ENCODE measurements around the gene SCG3.

The SCG3 gene

DNA sequence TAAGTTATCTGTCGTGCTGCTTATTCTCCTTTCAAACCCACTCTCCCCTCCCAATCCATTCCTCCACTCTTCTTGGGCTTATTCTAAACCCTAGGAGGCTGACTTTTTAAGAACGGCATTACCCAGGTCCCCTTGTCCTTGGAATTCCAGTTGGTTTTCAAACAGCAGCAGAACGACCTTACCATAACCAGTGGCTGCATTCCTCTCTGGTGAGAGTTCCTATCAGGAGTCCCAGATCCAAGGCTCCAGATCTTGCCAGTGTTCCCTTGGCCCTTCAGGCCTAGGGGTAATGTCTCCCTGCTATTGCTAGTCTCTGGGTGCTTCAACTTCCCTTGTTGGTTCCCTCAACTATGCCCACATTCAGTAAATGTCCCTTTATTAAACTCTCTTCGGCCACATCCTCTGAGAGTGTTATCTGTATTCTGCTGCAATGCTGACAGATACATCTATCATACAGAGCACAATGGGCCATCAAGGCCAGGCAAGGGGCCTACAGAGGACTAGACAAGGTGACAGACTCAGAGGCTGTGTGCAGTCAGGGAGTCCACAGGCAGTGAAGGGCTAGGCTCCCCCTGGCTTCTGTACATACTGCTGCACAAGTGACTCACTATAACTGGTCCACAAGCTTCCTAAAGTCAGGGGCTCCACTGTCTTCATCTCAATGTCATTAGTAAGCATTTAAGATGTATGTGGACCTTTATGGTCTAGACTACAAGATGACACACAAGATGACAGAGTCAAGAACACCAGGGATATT lies 46.0 kb downstream of the SCG3 start:
- no peak for DNase-seq (ENCODE audit: low read depth)

DNA sequence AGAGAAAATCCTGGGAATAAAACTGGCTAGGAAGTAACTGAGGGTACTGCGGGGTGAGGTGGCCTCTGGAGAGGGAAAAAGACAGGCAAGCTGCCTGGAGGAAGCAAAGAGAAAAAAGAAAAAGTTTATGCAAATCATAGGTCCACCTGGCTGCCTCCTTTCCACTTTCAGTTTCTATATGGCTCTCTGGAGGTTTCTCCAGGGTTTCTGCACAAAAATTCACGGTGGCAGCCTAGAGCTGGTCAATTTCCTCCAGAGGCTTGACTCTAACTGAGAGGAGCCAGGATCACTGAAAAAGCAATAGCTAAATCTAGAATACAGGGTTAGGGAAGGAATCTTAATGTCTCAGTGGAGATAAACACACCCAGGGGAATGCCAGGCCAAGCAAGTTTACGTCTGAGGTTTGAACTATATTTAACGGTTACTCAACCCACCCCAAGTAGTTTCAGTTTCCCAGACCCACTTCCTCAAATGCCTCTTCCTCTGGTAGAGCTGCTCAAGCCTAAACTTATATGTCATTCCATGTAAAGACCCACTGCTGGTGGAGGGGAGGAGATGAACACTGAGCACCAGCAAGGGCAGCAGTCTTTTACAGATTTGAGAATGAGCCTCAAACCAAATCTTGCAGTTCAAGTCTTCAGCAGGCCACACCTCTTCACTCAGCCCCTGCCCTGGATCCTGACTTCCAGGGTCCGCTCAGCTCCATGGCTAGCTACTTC lies 50.4 kb downstream of the SCG3 start:
- DNase-seq (ENCODE audit: low read depth), result no peak

DNA sequence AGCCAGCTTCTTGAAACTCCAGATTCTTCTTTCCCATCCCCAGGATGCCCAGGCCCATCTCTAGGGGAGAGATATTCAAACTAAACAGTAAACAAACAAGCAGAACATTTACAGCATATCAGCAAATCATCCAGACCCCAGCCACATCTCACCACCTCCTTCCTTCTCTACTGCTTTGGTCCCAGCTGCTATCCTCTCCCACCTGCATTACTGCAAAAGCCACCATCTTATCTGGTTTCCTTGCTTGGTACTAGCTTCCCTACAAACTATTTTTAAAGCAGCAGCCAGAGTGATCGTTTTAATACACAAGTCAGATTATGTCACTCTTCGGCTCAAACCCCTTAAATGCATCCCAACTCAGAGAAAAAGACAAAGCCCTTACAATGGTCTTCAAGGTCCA lies 51.3 kb downstream of the SCG3 start:
- no peak for DNase-seq (ENCODE audit: low read depth)

DNA sequence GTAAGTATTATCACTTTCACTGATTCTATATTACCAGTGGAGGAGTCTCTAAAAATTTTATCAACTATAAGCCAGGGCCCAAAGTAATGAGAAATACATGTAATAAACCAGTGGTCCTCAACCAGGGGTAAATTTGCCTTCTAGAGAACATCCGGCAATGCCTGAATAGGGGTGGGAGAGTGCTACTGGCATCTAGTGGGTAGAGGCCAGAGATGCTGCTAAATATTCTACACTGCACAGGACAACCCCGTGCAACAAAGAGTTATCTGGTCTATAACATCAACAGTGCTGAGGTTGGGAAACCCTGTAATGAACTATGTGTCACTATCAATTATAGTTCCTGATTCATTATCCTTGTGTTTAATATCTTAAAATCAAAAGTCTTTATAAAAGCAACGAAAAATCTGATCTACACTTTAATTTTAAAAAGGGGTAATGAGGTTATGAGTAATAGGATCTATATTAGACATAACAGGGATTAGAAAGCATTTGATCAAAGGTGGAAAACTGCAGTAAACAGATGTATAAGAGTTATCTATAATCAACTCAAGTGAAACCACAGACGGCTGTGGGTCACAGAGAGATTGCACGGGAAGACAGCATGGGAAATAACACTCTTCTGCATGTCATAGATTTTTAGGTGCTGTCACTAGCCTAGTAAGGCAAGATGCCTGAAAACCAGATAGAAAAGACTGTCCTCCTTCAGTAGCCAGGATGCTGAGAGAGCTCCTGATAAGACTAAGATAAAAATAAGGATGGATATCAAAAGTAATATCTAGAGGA lies 54.1 kb downstream of the SCG3 start:
- DNase-seq (ENCODE audit: low read depth), result no peak

DNA sequence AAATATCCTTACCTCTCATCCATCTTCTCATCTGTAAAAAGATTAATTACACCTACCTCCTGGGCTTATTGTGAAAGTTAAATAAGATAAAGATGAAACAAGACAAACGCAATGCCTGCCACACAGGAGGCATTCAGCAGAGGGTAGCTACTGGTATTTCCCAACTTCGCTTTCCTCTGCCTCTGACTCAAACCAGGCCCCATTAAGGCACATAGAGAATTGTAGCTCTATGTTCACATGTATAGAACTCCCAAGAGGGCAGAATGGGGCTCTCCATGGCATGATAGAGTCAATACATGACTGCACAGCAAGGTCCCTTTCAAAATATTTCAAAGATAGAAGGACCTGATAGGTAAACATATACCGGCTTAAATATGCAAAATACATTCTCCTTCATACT lies 54.8 kb downstream of the SCG3 start:
- DNase-seq (ENCODE audit: low read depth), result no peak

DNA sequence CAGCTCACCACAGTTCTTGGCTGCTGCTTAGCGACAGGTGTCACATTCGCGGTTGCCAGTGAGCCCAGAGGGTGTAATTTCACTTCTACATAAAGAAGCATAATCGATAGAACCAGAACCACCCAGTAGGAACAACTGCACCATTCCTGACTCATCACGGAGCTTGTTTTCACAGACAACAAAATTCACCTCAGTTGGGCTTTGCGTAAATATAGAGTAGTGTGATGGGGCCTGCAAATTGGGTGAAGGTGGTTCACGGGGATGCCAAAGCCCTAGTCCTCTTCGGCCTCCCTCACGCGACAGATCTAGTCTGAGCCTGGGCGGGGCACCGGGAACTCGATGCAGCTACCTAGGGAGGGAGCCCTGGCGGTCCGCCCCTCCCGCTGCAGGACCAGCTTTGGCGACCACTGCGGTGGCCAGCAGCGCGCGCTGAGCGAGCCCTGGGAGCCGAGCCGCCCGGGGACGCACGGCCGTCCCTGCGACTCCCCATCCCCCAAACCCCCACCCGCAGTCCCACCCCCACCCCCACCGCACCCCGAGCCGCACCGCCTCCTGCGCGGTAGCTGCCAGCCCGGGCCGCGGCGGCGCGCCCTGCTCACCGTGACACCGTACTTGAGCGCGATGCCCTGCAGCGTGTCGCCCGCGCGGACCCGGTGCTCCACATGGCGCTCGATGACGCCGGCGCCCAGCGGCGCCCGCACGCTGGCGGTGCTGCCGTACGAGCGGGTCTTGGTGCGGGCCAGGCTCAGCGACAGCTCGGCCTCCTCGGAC lies 55.6 kb downstream of the SCG3 start:
- no peak for DNase-seq (ENCODE audit: low read depth)

DNA sequence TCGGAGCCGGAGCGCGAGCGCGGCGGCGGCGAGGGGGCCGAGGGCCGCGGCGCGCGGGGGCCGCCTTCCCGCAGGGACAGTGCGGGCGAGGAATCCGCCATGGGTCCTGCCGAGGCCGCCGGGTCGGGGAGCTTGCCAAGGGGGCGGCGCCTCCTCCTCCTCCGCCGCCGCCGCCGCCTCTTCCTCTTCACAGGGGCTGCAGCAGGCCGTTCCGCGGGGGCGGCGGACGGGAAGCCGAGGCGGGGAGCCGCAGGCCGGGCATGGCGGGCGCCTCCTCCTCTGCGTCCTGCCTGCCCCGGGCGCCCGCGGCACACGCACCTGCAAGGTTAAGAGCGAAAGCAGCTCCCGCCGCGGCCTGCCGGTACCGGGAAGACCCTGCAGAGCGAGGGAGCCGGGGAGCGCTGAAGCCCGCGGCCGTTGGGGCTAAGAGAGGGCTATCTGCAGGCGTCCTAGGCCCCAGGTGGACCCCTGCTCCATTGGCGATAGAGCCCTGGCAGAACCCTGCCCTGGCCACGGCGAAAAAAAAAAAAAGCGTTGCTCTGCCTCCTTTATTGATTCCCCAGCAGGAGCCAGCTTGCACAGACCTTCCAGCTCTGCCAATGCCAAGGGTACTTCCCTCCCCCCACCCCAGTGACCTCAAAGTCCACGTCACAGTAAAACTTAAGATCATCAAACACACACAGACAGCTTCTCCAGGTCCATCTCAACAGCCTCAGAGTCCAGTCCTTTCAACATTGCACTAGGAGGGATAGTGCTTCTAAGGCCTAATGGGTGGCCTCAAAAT lies 56.4 kb downstream of the SCG3 start, which contains the start of gene LYSMD2:
Gene LYSMD2, minus strand, starts transcription at position 134 of the 784 bp plus-strand sequence. Its CDS starts 33 bp downstream, at position 101.
- no peak for DNase-seq (ENCODE audit: low read depth)

DNA sequence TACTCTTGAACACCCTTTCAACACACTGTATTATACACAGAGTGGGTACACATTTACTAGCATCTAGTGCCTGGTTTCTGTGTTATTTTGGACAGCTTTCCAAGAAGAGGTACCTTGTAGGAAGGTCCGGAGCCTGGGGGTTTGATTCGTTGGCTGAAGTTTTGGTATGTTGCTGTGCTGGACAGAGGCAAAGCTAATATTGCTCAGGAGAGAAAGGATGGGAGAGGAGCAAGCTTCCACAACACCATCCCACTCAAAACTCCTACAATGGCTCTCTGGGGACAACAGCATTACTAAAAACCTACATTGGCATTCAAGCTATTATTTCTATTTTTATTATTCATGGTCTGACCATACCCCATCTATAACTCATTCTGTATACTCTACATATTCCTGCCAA lies 57.2 kb downstream of the SCG3 start:
- DNase-seq (ENCODE audit: low read depth), result no peak

DNA sequence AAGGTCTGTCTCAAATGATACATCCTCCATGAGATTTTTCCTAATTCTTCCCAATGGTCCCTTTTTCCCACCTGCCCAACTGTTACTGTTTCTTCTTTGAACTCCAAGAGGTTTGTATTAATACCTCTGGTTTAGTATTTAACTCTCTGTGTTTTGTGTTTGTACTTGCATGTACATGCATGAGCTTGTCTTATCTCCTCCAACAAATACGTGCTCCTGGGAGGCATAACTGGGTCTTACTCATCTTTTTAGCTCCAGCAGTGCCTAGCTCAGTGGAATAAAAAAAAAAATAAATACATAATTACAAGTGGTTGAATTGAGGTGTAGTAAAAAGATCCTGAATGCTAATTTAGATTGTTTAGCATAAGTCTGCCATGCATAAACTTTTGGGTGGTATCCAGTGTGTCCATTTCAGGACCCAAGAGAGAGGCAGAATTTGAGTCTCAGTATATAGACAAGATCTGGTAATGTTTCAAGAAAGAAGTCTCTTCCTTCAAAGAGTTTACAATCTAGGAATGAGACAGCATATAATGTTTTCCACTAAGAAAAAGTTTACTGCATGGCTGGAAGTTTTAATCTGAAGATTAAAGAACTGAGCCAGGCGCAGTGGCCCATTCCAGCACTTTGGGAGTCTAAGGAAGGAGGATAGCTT lies 57.9 kb downstream of the SCG3 start:
- no peak for DNase-seq (ENCODE audit: low read depth)

DNA sequence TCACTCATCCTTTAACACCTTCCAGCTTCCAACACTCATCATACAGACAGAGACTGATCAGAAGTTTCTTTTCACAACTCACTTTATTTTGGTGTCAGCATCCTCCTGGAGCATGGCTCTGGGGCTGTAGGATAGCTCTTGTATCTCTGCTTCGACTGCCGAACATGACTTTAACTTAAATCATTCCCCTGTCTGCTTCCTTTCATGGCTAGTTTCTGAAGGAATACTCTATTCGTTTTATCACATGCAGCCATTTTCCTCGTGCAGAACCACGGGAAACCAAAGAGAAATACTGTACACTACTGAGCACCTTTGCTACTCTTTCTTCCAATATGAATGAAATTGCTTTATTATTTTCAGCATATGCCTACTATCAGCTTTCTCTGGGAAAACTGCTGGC lies 68.0 kb downstream of the SCG3 start:
- DNase-seq (ENCODE audit: low read depth), result no peak

DNA sequence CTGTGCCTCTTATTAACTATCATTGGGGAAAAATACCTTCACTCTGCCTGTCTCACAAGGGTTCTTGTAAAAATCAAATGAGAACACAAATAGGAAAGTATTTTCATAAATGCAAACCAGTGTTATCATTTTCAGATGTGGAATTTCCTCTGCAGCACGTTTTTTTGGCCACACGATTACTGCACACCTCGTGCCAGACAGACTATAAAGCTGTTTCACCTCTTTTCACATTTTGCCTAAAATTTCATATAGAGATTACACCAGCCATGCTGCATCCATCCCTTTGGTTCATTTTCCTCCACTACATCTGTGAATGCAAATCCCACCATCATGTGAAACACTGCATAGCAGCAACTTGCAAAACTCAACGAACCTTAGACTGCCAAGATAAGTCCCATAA lies 68.9 kb downstream of the SCG3 start:
- no peak for DNase-seq (ENCODE audit: low read depth)

DNA sequence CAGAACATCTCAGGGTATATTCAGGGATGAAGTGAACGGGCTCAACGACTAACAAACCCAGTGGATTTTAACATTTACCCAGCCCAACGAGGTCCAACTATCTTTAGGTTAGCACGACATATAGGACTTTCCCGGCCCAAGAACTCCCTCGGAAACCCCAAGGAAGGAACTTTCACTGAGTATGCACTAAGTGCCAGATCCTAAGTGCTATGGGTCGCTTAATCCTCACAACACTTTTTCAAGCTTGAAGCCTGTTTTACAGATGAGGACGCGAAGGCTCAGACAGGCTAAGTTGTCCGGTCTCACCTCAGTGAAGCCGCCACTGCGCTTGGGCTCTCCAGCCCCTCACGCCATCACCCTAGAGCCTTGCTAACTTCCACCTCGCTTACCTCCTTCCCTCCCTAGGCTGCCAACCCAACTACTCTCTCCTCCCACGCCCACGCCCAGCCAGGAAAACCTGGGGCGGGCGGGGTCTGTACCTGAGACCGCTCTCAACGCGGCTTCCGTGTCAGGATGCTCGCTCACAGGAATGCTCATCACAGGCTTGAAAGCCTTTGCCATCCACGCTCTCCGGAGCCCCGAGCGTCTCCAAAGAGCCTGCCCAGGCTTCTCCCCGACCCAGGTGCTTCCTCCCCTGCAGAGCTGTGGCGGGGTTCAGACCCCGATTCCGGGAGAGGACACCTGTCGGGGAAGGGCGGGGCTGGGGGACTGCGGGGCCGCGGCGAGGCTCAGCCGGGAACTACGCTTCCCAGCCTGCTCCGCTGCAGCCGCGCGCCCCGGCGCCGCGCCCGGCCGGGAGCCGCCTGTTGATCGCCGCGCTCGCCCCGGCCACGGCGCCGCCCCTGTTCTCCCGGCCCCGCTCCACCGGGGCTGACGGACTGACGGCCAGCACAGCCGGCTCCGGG lies 69.7 kb downstream of the SCG3 start, which contains the start of gene TMOD2:
Gene TMOD2, plus strand, starts transcription at position 806 of the 905 bp plus-strand sequence. CDS start 14,845 bp downstream, outside the sequence.
- no peak for DNase-seq (ENCODE audit: low read depth)

DNA sequence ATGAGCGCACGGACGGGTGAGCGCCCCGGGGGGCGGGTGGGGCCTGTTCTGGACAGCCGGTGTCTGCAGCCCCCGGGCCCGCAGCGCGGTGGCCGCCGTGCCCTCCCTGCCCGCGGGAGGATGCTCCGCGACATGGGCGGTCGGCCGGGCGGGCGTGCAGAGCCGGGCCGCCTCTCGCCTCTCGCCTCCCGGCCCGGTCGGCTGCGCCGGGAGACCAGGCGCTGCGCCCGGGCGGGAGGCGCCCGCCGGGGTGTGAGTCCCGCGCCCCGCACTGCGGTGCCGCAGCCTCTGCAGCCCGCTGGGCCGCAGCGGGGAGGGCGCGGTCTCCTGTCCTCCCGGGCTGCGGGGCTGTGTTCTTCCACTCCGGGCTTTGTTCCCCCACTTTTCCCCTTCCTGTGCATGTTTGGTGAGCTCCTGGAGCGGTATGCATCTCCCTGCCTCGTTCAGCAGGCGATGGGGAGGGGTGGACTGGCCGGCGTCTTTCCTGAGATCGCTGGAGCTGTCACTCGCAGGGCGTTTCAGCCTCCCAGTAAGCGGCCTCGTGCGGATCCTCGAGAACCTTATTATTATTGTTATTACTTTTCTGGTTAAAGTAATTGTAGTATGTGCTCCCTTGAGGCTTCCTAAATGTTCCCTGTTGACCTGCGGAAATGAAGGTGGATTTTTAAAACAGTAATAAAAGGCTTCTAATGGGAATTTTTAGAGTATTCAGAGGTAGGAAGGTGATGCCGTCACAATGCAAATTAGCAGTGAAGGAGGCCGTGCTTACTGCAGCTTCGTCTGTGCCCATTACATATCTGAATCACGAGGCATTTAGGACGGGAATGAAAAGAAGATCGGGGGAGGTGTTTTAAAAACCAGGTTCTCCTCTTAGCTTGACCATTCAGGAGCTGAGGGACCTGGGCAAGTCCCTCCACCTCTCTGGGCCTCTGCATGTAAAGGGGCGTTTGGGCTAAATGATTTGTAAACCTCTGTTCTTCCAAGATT lies 70.7 kb downstream of the SCG3 start:
- no peak for DNase-seq (ENCODE audit: low read depth)

DNA sequence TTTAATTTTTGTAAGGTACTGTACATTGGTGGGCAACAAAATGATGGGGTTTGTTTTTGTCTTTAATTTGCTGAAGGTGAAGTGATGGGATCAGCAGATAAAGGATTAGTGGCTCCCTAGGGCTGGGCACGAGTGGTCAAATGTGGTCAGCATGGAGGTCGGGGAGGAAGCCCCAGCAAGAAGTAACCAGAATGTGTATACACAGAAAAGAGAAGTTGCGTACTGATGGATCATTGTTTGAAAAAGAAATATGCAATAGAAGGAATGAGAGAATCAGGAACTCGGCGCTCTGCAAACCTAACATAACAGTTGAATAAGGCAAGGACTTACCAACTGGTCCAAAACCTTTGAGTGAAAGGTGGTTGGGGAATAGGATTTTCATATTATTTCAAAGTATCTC lies 71.6 kb downstream of the SCG3 start:
- no peak for DNase-seq (ENCODE audit: low read depth)

DNA sequence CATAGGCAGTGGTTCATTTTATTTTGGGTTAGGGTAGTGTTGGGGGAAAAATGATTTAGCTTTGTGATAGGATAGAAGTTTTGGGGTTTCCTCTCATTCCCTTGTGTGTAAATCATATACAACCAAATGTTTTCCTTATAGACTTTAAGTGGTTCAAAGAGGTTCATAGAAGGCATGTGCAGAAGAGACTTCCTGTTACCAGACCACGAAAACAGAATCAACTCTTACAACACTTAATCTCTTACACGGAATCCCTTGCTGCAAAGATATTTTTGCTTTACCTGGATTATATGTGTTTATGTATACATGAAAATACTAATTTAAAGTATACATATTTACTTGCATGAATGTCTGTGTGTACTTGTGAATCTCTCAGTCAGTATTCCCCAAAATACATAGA lies 73.0 kb downstream of the SCG3 start:
- DNase-seq (ENCODE audit: low read depth), result no peak

DNA sequence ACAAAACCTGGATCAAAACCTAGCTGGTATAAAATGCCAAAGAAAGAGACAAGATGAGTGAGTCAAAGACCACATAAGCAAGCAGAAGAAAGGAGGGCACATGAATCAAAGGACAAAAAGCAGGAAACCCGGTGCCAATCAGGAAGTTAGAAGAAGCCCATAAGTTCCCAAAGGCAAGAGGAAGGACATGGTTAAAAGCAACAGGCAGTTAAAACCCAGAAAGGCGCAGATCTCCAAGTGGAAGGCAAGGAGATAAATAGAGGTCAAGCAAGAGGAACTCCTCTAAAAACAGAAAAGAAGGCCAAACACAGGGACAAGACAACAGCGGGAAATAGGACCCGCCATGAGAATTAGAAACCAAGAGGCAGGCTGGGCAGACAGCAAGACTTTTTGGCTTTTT lies 74.5 kb downstream of the SCG3 start:
- no peak for DNase-seq (ENCODE audit: low read depth)

DNA sequence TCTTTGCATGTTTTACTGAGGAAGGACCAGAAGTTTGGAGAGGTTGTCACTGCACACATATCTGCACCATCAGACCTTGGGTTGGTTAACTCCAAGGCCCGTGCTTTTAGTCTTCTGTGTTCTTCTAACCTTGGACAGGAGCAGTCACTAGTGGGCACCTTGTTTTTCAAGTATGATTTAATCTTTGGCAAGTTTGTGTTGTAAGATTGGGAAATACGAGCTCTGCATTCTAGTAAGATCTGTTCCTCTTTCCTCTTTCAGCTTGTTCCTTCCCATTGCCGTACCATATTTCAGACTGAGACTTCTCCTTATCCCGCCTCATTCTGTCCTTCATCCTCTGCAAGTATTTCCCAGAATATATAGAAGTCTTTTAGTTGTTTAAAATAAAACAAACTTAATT lies 75.2 kb downstream of the SCG3 start:
- DNase-seq (ENCODE audit: low read depth), result no peak

DNA sequence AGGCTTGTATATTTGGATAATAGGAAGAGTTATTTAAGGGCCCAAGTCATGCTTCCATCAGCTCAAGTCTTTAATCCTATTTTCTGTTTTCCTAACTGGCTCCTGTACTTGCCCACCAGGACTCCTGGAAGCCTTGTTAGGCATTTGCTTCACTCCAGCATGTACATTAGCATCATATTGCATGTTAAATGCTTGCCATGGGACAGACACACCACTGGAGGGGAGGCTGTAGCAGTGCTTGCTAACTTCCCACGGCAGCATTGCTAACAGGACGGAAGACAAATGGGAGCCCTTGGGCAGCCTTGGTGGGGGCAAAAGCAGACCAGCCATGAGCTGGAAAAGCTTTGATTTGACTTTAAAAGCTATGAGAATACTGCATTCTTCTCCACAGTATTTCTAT lies 76.1 kb downstream of the SCG3 start:
- no peak for DNase-seq (ENCODE audit: low read depth)

Measured in stimulated activated CD8-positive, alpha-beta memory T cell treated with anti-CD3 and anti-CD28 coated beads, Interleukin-7, amount 100 ng/mL, for 24 hours (primary cell).